GM12873 (cell line): ENCODE measurements around the gene KCNJ5.

ENCODE experiments used
- CTCF ChIP-seq: IDR thresholded peaks from 2 replicates; pipeline ENCODE4 v1.5.1; 2012; ENCODE audit warnings: low read depth, mild to moderate bottlenecking, moderate library complexity, low read length, control low read depth; ENCODE audit not compliant: insufficient read depth; ENCODE audit errors: missing control alignments

KCNJ5 gene

DNA sequence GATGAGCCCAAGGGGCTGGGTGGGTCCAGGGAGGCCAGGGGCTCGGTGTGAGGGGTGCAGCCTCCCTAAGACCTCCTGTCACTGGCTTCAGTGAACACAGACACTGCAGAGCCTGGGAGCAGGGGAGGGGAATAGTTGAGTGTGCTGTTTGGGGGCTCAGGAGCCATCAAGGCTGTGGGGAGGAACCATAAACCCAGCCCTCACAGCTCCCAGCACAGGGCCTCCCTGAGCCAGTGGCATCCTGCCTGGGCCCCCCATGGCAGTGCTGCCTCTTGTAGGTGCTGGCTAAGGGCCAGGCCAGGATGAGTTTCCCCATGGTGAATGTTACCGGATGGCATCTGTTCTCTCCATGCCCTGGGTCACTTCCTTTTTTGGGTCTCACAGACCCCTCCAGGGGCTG lies 25.5 kb downstream of the KCNJ5 start:
- TF ChIP-seq CTCF, result no peak

- no peak for TF ChIP-seq CTCF
These were observed 26.1 kb downstream of the KCNJ5 start for GRCh38 chr11:128917144-128917724.

GRCh38 chr11:128919216-128919615 lies 28.1 kb downstream of the KCNJ5 start:
- TF ChIP-seq CTCF, result no peak

GRCh38 chr11:128920666-128921065 lies 29.5 kb downstream of the KCNJ5 start:
- no peak for TF ChIP-seq CTCF

- no peak for TF ChIP-seq CTCF
These were observed 30.6 kb downstream of the KCNJ5 start for GRCh38 chr11:128921793-128922192.

GRCh38 chr11:128924104-128924503 lies 32.9 kb downstream of the KCNJ5 start:
- no peak for TF ChIP-seq CTCF

DNA sequence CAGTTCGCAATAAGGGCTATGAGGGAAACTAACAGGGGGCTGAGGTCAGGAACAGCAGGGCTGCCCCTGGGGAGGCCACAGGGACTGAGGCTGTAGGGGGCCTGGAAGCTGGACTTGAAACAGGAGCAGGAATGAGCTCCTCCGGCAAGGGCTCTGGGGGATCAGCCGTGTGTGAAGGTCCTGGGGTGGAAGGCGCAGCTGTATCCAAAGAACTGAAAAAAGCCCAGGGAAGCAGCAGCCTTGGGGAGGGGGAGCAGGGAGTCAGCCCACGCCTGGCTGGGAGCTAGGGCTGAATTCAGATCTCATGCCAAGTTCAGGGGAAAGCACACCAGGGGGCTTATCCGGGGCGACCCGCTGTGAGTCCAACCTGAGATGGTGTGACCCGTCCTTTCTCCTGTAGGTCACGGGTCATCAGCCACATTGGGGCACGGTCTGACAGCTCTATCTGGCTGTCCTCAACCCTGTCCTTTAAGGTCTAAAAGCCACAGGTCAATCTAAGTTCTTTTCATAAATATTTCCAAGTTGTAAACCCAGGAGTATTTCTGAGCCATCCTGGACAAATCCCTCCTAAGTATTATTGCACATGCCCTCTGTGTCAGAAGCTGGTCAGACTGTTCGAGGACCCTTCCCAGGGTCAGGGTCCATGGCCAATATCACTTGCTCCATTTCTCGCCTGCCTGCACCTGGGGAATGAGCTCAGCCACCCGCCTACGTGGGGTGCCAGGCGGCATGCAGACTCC lies 33.5 kb downstream of the KCNJ5 start:
- TF ChIP-seq CTCF, result no peak
